Stimulated activated CD4-positive, alpha-beta T cell treated with anti-CD3 and anti-CD28 coated beads, TNF-alpha, amount 100 ng/mL, for 48 hours (primary cell): Measurements from ENCODE around the gene AQP9.
A peak's percentile ranks its signal among the peaks of the same experiment; 100 is the strongest.
"Not testable (repeated sequence)": the region's sequence is repeated elsewhere in the genome, so short reads cannot be mapped to it uniquely, and the experiment has no call there.

ENCODE experiments used
- DNase-seq, 3 donors: peaks; one replicate each; pipeline ENCODE4 v3.0.0-alpha.2; 2020; ENCODE audit warnings: low read depth in 3 of 3

The AQP9 gene

DNA sequence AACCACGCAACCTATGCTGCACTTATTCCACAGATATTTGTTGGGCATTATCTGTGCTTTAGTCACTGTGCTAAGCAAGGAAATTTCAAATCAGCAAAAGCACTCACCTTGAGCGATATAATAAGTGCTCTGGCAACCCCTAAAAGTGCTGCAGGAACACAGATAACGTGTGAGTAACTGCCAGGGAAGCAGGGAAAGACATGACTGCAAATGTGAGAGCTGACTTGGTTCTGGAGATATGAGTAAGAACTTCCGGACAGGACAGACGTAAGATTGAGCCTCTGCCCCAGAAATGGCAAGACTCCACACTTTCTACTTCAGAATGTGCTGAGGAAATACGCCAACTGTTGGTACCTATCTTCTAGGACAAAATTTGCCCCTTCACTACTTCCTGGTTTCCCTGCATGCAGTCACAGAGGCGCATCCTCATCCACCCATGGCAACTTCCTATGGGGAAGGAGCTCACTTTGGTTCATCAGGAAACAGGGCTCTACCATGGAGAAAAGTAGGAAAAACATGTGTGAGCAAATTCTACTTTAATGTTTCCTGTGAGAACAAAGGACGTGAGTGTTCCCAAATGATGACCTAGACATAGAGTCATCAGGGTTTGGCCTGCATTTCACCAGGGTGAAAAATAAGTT is 41.7 kb downstream of the AQP9 start:
- DNase-seq: no peak

DNA sequence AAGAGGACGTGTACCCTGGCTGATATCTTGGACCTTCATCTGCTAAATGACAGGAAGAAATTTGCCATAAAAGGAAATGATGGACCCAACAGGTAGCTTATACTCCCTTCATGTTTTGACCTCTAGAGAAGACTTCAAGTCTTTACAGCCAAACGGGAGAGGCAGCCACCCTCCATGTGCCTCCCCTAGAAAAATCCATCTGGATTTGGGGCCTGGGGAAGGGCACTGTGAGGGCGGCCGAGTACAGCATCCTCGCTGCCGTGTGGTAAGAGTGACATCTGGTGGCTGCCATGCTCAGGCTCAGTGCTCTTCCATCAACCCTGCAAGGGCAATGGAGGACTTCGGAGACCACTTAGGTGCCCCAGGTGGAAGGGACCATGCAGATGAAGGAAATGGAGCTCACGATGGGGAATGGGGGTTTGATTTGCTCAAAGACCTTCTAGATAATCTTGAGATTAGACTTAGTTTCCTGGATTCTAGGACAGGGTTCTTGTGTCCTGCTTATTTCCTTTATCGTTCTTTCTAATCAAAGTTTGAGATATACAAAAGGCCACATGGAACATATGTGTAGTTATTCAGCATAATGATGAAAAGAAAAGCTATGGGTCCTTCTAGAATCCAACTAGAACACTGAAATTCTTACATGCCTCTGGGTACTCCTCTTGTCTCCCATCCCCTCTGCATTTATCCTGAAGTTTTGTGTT is 44.4 kb downstream of the AQP9 start:
- peak in 2 of 3 donors; percentile 3 to 23 for DNase-seq

- DNase-seq: no peak
Measured at GRCh38 chr15:58185439-58185838, 47.3 kb downstream of the AQP9 start.

DNA sequence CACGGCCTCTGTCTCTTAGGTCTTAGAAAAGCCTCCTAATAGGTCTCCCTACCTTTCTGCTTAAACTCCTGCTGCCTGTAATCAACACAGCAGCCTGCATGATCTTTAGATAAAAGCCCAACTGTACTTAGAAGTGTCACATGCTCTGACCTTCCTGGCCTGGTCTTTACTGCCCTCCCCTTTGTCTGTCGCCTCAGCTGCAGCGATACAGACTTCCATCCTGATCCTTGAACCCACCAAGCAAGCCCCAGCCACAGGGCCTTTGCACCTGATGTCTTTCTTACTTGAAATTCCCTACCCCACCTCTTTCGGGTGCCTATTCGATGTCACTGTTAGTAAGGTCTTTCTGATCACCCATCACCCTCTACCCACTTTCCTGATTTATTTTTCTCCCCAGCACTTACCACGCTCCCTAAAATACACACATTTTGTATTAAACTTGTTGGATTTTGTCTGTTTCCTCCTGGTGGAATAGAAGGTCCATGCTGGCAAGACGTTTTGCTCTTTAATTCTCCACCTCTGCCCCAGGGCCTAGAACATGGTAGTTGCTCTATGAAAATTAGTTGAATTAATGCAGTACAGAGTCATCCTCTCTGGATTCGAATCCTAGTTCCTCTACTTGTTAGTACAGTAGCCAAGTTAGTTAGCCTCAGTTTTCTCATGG is 51.1 kb downstream of the AQP9 start:
- DNase-seq: no peak

GRCh38 chr15:58190419-58190818 is 52.2 kb downstream of the AQP9 start:
- no peak for DNase-seq

- not testable (repeated sequence) for DNase-seq
Measured at GRCh38 chr15:58193636-58194035, 55.5 kb downstream of the AQP9 start.

DNA sequence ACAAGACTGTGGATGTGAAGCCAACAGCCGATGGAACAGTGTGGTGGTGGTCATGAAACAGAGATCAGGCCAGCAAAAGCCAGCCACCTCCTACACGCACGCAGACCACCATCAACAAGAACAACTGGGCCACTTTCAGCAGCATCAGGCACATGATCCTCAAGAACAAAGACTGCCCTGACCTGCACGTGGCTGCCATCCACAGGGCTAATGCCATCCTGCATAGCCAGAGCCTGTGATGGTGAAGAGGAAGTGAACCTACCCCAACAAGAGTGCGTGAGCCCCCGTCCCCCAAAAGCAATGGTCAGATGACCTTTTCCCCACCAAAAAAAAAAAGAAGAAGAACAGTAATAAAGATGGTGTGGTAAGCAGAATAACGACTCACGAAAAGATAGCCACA is 62.6 kb downstream of the AQP9 start:
- no peak for DNase-seq

DNA sequence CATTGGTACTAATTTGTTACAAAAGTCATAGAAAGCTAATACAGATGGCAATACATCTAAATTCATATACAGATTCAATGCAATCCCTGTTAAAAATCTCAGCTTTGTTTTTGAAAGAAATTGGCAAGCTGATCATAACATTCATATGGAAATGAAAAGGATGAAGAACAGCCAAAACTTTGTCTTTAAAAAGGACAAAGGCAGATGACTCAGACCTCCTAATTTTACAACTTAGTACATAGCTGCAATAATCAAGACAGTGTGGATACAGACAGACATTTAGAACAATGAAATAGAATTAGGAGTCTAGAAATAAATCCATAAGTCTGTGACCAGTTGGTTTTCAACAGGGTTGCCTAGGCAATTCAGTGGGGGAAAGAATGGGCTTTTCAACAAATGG is 63.3 kb downstream of the AQP9 start:
- no peak for DNase-seq

DNA sequence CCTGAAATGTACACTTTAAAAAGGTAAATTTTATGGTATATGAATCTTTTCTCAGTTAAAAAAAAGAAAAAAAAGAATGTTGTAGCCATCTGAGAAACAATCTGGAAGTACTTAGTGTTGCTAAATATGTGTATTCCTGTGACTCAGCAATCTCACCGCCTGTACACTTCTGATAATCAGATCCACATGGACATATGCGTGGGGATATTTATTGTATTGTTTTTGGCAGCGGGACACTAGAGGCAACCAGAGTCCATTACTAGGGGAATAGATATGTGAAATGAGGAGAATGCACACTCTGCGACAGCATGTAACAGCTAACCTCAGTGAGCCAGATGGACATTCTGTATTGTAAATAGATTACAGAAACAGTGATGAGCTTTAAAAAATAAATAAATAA is 65.4 kb downstream of the AQP9 start:
- DNase-seq: no peak

DNA sequence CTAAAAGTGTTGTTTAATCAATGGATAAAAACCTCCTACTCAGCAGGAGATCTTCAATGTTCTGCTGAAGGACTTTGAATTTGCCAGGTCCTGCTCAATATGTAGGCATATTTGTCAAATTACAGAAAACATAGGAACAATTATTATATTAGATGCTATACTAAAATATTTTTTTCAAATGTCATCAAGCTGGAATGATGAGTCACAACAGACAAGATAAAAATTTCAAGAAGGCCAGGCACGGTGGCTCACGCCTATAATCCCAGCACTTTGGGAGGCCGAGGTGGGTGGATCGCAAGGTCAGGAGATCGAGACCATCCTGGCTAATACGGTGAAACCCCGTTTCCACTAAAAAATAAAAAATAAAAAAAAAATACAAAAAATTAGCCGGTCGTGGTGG is 68.0 kb downstream of the AQP9 start:
- DNase-seq: no peak

- not testable (repeated sequence) for DNase-seq
Measured at GRCh38 chr15:58208217-58208616, 70.0 kb downstream of the AQP9 start.

DNA sequence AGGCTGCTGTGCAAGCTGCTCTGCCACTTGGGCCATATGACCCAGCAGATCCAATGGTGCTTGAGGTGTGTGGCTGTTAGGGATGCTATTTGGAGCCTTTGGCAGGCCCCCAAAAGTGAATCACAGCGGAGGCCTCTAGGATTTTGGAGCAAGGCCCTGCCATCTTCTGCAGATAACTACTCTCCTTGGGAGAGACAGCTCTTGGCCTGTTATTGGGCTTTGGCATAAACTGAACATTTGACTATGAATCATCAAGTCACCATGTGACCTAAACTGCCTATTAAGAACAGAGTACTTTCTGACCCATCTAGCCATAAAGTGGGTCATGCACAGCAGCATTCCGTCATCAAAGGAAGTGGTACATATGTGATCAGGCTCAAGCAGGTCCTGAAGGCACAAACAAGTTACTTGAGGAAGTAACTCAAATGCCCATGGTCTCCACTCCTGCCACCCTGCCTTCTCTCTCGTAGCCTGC is 70.9 kb downstream of the AQP9 start:
- DNase-seq: not testable (repeated sequence)

DNA sequence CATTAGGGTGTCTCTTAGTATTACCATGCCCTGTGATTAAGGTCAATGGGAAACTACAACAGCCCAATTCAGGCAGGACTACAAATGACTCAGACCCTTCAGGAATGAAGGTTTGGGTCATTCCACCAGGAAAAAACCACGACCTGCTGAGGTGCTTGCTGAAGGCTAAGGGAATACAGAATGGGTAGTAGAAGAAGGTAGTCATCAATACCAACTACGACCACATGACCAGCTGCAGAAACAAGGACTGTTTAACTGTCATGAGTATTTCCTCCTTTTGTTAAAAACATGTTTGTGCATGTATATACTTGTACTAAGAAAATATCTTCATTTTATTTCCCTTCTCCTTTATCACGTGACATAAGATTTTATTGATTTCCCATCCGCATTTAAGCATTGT is 71.8 kb downstream of the AQP9 start:
- DNase-seq: not testable (repeated sequence)

GRCh38 chr15:58212909-58213526 is 74.8 kb downstream of the AQP9 start:
- no peak for DNase-seq

- no peak for DNase-seq
Measured at GRCh38 chr15:58213587-58214338, 75.6 kb downstream of the AQP9 start.

- no peak for DNase-seq
Measured at GRCh38 chr15:58214591-58215340, 76.6 kb downstream of the AQP9 start.

DNA sequence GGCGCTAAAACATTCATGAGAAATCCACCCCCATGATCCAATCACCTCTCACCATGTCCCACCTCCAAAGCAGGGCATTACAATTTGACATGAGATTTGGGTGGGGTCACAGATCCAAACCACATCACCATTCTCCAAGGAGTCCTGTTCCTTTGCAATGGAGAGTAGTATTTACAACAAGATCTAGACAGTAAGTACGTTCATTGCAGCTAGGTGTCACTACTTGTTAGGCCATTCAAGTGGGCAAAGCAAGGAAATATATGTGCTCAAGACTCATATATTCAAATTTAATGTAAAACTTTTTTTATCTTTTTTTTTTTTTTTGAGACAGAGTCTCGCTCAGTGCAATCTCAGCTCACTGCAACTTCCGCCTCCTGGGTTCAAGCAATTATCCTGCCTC is 79.3 kb downstream of the AQP9 start:
- DNase-seq: no peak

GRCh38 chr15:58221591-58222241 is 83.5 kb downstream of the AQP9 start:
- no peak for DNase-seq

GRCh38 chr15:58222679-58223078 is 84.5 kb downstream of the AQP9 start:
- DNase-seq: no peak

GRCh38 chr15:58223432-58223831 is 85.3 kb downstream of the AQP9 start:
- no peak for DNase-seq

DNA sequence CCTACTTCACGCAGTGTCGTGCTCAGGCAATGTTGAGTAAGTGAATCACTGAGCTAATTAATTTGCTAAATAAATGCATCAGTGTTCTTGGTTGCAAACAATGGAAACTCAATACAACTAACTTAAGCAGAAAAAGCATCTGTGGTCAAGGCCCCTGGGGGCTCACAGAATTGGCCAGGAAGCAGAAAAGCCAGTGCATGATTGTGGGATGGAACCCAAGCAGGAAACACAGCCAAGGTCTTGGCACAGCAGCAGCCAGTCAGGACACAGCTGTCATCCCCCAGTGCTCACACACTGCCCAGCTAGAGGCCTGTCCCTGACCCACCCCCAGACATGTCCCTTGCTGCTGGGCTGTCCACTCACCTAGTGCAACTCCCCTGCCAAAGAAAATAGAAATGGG is 85.9 kb downstream of the AQP9 start:
- DNase-seq: no peak
